K562 (cell line): Measurements from ENCODE around the gene SNX19.

Experiments used
- CEBPB ChIP-seq: fragments of 450-650 bp; IDR thresholded peaks from 2 replicates; pipeline ENCODE4 v1.6.1; 2016; ENCODE audit warnings: missing genetic modification characterization, missing compliant biosample characterization
- CTCF ChIP-seq, 3 experiments: IDR thresholded peaks in 2 of 3; conservative IDR thresholded peaks in 1 of 3; 2 replicates each; pipeline ENCODE4 v1.5.1; 2011 to 2012; ENCODE audit warnings: low read length in 3 of 3, mild to moderate bottlenecking in 3 of 3, control low read depth in 2 of 3, improper control_type of control experiment in 1 of 3, inconsistent platforms in 1 of 3, low read depth in 1 of 3, mixed read lengths in 1 of 3, moderate library complexity in 1 of 3; ENCODE audit not compliant: insufficient read depth in 2 of 3
- ERF ChIP-seq: fragments of 450-650 bp; formaldehyde crosslinking; IDR thresholded peaks from 2 replicates; pipeline ENCODE4 v1.4.0; 2020; ENCODE audit warnings: mild to moderate bottlenecking, mixed read lengths
- NCOA2 ChIP-seq, 2 experiments: fragments of 450-650 bp; IDR thresholded peaks; 2 replicates each; pipeline ENCODE4 v1.6.1; 2018; ENCODE audit warnings: mild to moderate bottlenecking in 2 of 2, moderate library complexity in 1 of 2; ENCODE audit not compliant: partially characterized antibody in 2 of 2
- NFIX ChIP-seq: fragments of 250-450 bp; sonication (Bioruptor Pico); IDR thresholded peaks from 2 replicates; pipeline ENCODE4 v1.4.0; 2020; ENCODE audit warnings: low read depth, mild to moderate bottlenecking, moderate library complexity
- SRF ChIP-seq, 2 experiments: fragments of 250-450, 450-650 bp in 1 of 2; sonication (Bioruptor Pico) in 1 of 2; sonication (generic) in 1 of 2; formaldehyde crosslinking; IDR thresholded peaks; 2 replicates each; pipeline versions ENCODE4 v1.5.0 to v1.5.1; 2020 to 2022; ENCODE audit warnings: mild to moderate bottlenecking in 1 of 2, missing genetic modification reagents in 1 of 2
- XRCC4 ChIP-seq: IDR thresholded peaks from one replicate; pipeline ENCODE4 v1.6.1; 2011; ENCODE audit not compliant: insufficient read depth, insufficient read length; ENCODE audit errors: extremely low read depth
- ZNF263 ChIP-seq: sonication (generic); formaldehyde crosslinking; IDR thresholded peaks from 2 replicates; pipeline ENCODE4 v1.8.0; 2022; ENCODE audit warnings: mild to moderate bottlenecking, missing genetic modification reagents, borderline replicate concordance
- TF ChIP-seq, protein P1 (sequence below): sonication (generic); formaldehyde crosslinking; IDR thresholded peaks from 2 replicates; pipeline ENCODE4 v1.9.0; 2022; ENCODE audit warnings: mild to moderate bottlenecking, missing genetic modification reagents
- TF ChIP-seq, protein P2 (sequence below), 3 experiments: fragments of 200-800 bp in 1 of 3; sonication (Bioruptor generic) in 1 of 3; sonication (generic) in 1 of 3; formaldehyde crosslinking in 1 of 3; IDR thresholded peaks; 2 replicates each; pipeline versions ENCODE4 v1.6.1 to v1.8.0; 2016 to 2022; ENCODE audit warnings: mild to moderate bottlenecking in 2 of 3, missing compliant biosample characterization in 2 of 3, missing genetic modification characterization in 2 of 3, missing genetic modification reagents in 1 of 3

DNA sequence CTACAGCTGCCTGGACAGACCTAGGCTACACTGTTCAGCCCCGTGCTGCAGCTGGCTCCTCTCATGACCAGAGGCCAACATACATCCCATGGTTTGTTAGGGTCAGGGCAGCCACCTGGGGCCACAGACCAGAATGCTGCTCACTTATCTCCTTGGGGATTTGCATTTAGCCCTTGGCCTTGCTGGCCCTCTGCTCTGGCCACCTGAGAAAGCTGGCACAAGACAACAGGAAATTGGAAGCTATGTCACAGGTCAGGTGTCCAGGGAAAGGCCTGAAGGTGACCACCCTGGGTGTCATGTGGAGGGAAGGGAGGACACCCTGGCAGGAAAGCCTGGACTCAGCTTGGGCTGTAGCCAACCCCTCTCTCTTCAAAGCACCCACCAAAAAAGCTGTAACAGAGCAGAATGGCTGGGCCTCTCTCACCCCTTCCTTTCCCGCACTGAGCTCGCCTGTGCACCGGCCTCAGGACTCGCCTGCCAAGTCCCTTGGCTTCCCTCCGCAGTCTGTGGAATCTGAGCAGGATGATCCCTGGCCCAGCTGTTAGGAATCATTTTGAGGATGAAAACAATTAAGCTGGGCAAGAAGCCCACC, 86.3 kb downstream of the SNX19 start:
- TF ChIP-seq SRF (CRISPR knock-in tag; IDR thresholded peaks at IDR 0.05) (no peak), CTCF (IDR thresholded peaks at IDR 0.05 in 2 of 3, conservative IDR thresholded peaks at IDR 0.05 in 1 of 3; ENCODE audit: insufficient read depth in 2 of 3, low read depth in 1 of 3, low read length in 3 of 3) (no peak), CEBPB (no peak), NFIX (CRISPR knock-in tag) (no peak), XRCC4 (no peak), NCOA2 (IDR thresholded peaks at IDR 0.05; ENCODE audit: partially characterized antibody in 2 of 2) (no peak), ERF (no peak), ZNF263 (CRISPR knock-in tag) (no peak)
- TF ChIP-seq, protein P1, sequence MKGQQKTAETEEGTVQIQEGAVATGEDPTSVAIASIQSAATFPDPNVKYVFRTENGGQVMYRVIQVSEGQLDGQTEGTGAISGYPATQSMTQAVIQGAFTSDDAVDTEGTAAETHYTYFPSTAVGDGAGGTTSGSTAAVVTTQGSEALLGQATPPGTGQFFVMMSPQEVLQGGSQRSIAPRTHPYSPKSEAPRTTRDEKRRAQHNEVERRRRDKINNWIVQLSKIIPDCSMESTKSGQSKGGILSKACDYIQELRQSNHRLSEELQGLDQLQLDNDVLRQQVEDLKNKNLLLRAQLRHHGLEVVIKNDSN (CRISPR knock-in tag): no peak
- TF ChIP-seq, protein P2, sequence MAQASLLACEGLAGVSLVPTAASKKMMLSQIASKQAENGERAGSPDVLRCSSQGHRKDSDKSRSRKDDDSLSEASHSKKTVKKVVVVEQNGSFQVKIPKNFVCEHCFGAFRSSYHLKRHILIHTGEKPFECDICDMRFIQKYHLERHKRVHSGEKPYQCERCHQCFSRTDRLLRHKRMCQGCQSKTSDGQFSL (CRISPR knock-in tag; IDR thresholded peaks at IDR 0.05): no peak
- TF ChIP-seq, protein P2 (tag; IDR thresholded peaks at IDR 0.05): no peak
